ENCODE measurements around the gene BRD7.

GRCh38 chr16:50314665-50315064 lies 54.1 kb downstream of the BRD7 start:
- TF ChIP-seq CTCF (IDR thresholded peaks at IDR 0.05) (no peak), POLR2A (IDR thresholded peaks at IDR 0.05) (no peak)

Measured in heart left ventricle (tissue), 13 donors.